HG03520 (cell line): ENCODE measurements around the gene OR14C36.
"Not testable (repeated sequence)": the region's sequence is repeated elsewhere in the genome, so short reads cannot be mapped to it uniquely, and the experiment has no call there.

Experiments used
- ATAC-seq: cut with Tn5 transposase; IDR thresholded peaks from one replicate; pipeline ENCODE4 v1.9.1; 2021; ENCODE audit warnings: mild to moderate bottlenecking, moderate library complexity; ENCODE audit not compliant: unreplicated experiment

OR14C36 gene

DNA sequence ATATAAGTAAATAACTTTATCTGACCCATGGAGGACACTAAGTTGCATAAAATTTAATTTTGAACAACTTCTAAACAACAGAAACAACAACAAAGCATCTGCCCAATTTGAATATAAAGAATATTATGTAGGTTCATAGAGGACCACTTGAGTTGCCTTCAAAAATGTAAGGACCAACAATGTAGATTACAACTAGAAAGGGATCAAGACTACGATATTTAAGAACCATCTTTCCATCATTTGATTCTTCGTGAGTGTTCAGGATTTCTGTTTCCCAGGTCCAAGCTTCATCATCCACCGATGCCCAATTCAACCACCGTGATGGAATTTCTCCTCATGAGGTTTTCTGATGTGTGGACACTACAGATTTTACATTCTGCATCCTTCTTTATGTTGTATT, at the start of gene OR14C36:
OR14C36 (plus strand) TSS at position 301 of the 400 bp plus-strand sequence; CDS start at position 301, 0 bp downstream.
- no peak for ATAC-seq

GRCh38 chr1:248303324-248303723, 45.3 kb upstream of the OR14C36 start, which contains the start of gene OR2T12:
OR2T12 (minus strand) TSS chr1:248303424; CDS start chr1:248295578, 7,846 bp downstream.
- no peak for ATAC-seq

DNA sequence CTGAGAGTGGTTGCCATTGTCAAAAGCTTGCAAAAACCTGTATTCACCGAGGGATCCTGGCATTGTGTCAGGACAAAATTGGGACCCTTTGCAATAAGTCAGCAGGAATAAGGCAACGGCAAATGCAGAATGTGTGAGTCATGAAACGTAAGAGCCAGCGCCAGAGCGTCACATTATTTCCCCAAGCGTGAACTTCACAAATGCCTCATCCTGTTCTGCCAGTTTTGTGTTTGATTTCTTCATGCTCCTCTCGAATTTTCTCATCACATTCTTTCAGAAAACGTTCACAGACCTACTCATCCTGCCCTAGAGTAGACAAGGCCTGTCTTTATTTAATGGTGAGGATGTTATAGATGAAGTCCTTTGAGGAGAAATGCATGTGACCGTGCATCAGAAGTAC, 42.9 kb upstream of the OR14C36 start:
- not testable (repeated sequence) for ATAC-seq

DNA sequence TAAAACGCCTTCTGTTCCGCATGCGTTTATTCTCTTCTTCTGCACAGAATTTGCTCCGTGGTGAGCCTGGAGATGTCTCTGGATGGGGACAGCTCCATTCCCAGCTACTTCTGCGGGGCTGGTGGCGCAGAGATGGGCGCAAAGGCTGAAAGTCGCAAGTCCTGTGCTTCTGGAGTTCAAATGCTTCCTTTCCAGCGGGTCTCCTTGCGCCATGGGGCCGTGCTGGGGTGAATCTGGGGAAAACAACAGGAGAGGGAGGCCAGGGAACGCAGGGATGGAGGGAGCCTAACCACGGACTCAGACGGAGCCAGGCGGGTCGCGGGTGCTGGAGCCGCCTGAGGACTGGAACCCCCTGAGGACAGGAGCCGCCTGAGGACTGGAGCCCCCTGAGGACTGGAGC, 42.5 kb upstream of the OR14C36 start:
- no peak for ATAC-seq

DNA sequence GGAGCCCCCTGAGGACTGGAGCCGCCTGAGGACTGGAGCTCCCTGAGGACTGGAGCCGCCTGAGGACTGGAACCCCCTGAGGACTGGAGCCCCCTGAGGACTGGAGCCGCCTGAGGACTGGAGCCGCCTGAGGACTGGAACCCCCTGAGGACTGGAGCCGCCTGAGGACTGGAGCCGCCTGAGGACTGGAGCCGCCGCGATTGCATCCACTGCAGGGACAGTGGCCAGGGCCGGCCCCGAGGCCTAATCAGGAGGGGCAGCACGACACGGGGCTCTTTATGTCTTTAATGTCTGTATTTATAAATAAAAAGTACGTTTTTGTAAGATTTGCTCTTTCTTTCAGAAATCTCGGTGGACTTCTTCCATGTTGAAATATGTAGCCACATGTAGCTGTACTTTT, 41.8 kb upstream of the OR14C36 start:
- ATAC-seq = not testable (repeated sequence)

DNA sequence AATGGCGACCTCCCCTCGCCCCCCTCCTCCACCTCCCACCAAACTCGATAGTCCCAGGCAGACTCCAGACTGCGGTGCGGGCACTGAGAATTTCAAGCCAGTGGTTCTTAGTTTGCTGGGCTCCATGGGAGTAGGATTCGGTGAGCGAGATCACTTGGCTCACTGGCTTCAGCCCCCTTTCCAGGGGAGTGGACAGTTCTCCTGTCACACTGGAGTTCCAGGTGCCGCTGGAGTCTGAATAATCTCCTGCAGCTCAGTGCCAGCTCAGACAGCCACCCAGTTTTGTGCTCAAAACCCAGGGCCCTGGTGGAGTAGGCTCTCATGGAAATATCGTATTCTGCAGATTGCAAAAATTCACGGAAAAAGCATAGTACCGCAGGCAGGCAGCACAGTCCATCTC, 31.8 kb upstream of the OR14C36 start:
- no peak for ATAC-seq

DNA sequence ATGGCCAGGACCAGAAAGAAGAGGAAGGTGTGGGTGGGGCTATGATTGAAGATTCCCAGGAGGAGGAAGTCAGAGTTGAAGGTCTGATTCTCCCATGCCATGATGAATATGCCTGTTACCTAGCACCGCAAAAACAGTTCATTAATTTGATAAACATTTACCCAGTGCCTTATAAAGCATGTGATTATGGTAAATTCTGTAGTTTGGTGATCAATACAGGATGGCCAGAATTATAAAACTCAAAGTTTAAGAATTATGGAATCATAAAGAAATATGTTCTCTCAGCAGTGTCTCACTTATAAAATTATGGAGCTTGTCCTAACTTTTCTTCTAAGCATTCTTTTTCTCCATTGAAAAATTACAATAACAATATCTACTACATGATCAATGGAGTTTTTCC, 24.1 kb upstream of the OR14C36 start, which contains the start of gene OR2M7:
OR2M7 (minus strand) TSS at position 101 of the 400 bp plus-strand sequence; CDS start at position 101, 0 bp downstream.
- no peak for ATAC-seq

- ATAC-seq = no peak
These were observed 5.1 kb upstream of the OR14C36 start for GRCh38 chr1:248343451-248343850.

- ATAC-seq = no peak
These were observed 10.8 kb downstream of the OR14C36 start for GRCh38 chr1:248359415-248359814.

DNA sequence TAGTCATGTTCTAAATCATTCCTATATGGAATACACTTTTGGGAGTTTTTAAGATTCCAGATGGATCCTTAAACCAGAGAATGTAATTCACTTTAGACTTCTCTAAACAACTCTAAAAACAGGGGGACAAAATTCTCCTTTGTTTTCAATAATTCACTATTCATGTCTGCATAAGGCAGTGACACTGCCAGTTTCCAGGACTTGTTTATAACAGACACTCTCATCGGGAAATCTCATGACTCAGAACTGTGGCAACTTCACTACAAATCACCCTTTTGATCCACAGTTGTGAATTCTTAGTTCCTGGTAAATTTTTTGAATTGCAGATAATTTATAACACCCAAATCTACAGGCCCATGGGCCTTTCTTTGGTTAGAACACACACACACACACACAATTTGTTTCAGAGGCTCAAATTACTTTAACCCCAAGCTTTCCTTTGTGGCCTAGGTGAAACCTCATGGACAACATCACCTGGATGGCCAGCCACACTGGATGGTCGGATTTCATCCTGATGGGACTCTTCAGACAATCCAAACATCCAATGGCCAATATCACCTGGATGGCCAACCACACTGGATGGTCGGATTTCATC, 12.6 kb downstream of the OR14C36 start, which contains the start of gene OR2T4:
OR2T4 (plus strand) TSS at position 545 of the 595 bp plus-strand sequence; CDS start at position 545, 0 bp downstream.
- no peak for ATAC-seq

DNA sequence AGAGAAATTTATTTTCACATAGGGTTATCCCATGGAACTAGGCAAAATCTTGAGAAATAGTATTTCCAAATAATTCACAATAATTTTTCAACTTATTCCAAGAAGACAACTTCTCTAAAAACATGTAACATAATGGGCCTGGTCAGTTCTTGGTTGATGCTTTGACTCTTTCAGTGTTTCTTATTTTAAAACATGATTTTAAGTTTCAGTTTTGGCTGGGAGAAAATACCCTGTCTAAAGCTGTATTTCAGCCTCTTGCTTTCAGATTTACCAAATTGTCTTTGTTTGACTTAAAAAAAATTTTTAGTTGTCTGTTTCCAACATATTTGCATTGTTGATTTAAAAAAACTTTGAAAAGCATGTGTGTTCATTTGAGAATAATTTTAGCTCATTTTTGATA, 18.0 kb downstream of the OR14C36 start:
- no peak for ATAC-seq

DNA sequence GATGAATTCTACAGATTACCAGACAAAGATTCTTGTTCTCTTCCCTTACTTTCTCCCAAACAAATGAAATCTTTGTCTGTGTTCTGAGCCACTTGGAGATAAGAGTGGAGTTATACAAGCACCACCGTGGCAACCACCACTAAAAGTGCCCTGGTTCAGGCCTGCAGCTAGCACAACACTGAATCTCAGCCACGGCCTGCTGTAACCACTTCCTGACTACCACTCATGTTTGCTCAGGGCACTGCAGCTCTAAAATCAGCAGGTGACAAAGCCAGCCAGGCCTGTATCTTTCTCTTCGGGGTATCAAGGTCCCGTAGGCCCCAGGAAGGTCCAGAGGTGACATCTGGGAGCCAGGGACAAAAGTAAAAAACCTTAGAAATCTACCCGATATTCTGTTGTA, 23.8 kb downstream of the OR14C36 start:
- ATAC-seq = peak; percentile 63

GRCh38 chr1:248373761-248374160, 25.2 kb downstream of the OR14C36 start:
- no peak for ATAC-seq

GRCh38 chr1:248375446-248375845, 26.9 kb downstream of the OR14C36 start, which contains the start of gene OR2T6:
OR2T6 (plus strand) TSS chr1:248375746; CDS start chr1:248387609, 11,863 bp downstream.
- ATAC-seq = no peak

DNA sequence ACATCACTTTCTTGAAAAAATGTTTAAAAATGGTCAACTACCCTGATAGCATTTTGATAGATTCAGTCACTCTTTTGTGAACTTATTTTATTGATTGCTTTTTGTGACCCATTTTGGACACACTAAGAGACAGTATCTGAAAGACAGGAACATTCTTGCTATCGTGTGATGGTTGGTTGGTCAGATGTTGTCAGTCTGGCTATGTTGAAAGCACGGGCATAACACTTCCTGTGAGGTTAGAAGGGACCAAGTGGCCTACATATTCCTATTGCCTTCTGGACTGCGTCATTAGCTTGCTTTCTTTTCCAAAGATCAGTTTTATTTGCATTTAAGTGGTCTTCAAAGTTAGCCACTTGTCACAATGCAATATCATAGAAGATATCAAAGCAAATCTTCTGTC, 28.3 kb downstream of the OR14C36 start:
- no peak for ATAC-seq

DNA sequence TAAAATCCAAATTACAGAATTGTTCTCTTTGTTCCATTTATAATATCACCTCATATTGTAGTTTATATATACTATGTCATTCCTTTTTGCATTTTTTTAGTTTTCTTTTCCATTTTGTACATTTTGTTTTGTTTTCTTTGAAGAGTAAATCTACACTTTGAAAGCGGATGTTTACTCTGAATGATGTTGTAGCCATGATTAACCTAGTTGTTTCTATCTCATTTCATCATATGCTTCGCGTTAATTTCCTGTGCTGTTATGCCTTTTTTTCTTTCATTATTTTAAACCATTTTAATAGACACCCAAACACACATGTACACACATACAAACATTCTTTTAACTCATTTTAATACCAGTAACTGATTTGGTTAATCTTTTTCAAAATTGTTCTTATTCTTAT, 32.3 kb downstream of the OR14C36 start:
- ATAC-seq = no peak

- ATAC-seq = no peak
These were observed 39.9 kb downstream of the OR14C36 start for GRCh38 chr1:248388426-248388825.

DNA sequence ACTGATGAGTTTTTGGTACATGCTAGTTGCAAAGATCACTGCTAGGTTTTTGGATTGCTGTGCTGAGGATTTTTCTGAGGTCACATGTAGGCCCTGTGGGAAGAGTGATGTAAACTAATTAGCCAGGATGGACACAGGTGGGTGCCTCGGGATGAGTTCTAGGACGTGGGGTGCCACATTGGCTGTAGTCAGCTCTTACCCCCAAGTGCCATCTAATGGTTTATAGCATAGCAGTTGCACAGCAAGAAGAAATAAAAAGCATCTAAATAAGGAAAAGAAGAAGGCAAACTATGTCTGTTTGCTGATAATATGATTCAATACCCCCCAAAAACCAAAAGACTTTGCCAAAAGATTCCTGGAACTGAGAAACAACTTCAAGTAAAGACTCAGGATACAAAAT, 44.5 kb downstream of the OR14C36 start:
- ATAC-seq = no peak
